ENCODE data around the gene ZC2HC1C. TPM values are rescaled to one million over a fixed set of nuclear protein-coding genes. Genes with fewer than 3 reads are reported as not detected.

The ZC2HC1C gene
- total and polyA plus RNA-seq, 2 donors (not counting 1 experiment from before 2014, with no cell fraction given): 0.90 to 1.8 TPM

- DNase-seq (ENCODE audit: low read depth in 2 of 2): peak in 1 of 2 donors; percentile 92
- peaks cover 4% of the 10 kb centered on the region for H3K79me2 ChIP-seq (ENCODE audit: control insufficient read depth, insufficient read depth, low read length)
- H4K20me1 ChIP-seq (ENCODE audit: control insufficient read depth, extremely low read depth, insufficient read depth, low read length): no peaks in the 10 kb centered on the region
- peaks cover 17% of the 10 kb centered on the region for H3K4me1 ChIP-seq (ENCODE audit: control insufficient read depth, extremely low read depth, insufficient read depth, low read length)
- H3K27ac ChIP-seq (ENCODE audit: insufficient read depth, low read length): peak overlapping the region; percentile 35
- no peaks in the 10 kb centered on the region for H3K27me3 ChIP-seq (ENCODE audit: control insufficient read depth, insufficient read depth, low read length)
- peak overlapping the region in 3 of 4 experiments; percentile 12 to 48 (median 28) for H3K4me3 ChIP-seq (replicated peaks in 1 of 4; ENCODE audit: control extremely low read depth in 1 of 4, insufficient read depth in 1 of 4, low read depth in 3 of 4, low read length in 4 of 4)
- H2AFZ ChIP-seq (ENCODE audit: low read length): no peak overlapping the region
- H3K4me2 ChIP-seq (ENCODE audit: extremely low read depth, insufficient read depth, low read length): peak overlapping the region; percentile 69
- H3K9ac ChIP-seq (ENCODE audit: insufficient read depth, low read length): no peak overlapping the region
- no peaks in the 10 kb centered on the region for H3K36me3 ChIP-seq (ENCODE audit: control insufficient read depth, insufficient read depth, low read length)
- H3K9me3 ChIP-seq (ENCODE audit: control insufficient read depth, insufficient read depth, low read depth, low read length): no peaks in the 10 kb centered on the region
- TF ChIP-seq EZH2 (IDR thresholded peaks at IDR 0.05; ENCODE audit: low read length, missing control alignments) (no peak), CTCF (conservative IDR thresholded peaks at IDR 0.05 in 1 of 2, IDR thresholded peaks at IDR 0.05 in 1 of 2; ENCODE audit: low read depth in 1 of 2, low read length in 2 of 2) (no peak)
Measured at GRCh38 chr14:75044752-75045151, 24.7 kb upstream of the ZC2HC1C start.

GRCh38 chr14:75046275-75046674 lies 23.2 kb upstream of the ZC2HC1C start:
- Histone ChIP-seq H3K4me1 (ENCODE audit: control insufficient read depth, extremely low read depth, insufficient read depth, low read length) (peaks cover 17% of the 10 kb centered on the region), H3K9me3 (ENCODE audit: control insufficient read depth, insufficient read depth, low read depth, low read length) (no peaks in the 10 kb centered on the region), H3K9ac (ENCODE audit: insufficient read depth, low read length) (no peak overlapping the region), H3K4me3 (replicated peaks in 1 of 4; ENCODE audit: control extremely low read depth in 1 of 4, insufficient read depth in 1 of 4, low read depth in 3 of 4, low read length in 4 of 4) (no peak overlapping the region), H4K20me1 (ENCODE audit: control insufficient read depth, extremely low read depth, insufficient read depth, low read length) (no peaks in the 10 kb centered on the region), H3K4me2 (ENCODE audit: extremely low read depth, insufficient read depth, low read length) (peak overlapping the region; percentile 4), H3K36me3 (ENCODE audit: control insufficient read depth, insufficient read depth, low read length) (no peaks in the 10 kb centered on the region), H3K27ac (ENCODE audit: insufficient read depth, low read length) (no peak overlapping the region), H2AFZ (ENCODE audit: low read length) (no peak overlapping the region), H3K79me2 (ENCODE audit: control insufficient read depth, insufficient read depth, low read length) (peaks cover 4% of the 10 kb centered on the region), H3K27me3 (ENCODE audit: control insufficient read depth, insufficient read depth, low read length) (no peaks in the 10 kb centered on the region)
- TF ChIP-seq EZH2 (IDR thresholded peaks at IDR 0.05; ENCODE audit: low read length, missing control alignments) (no peak), CTCF (conservative IDR thresholded peaks at IDR 0.05 in 1 of 2, IDR thresholded peaks at IDR 0.05 in 1 of 2; ENCODE audit: low read depth in 1 of 2, low read length in 2 of 2) (no peak)
- DNase-seq (ENCODE audit: low read depth in 2 of 2): no peak

GRCh38 chr14:75046899-75047298 lies 22.5 kb upstream of the ZC2HC1C start:
- H3K4me1 ChIP-seq (ENCODE audit: control insufficient read depth, extremely low read depth, insufficient read depth, low read length): peaks cover 12% of the 10 kb centered on the region
- no peak for DNase-seq (ENCODE audit: low read depth in 2 of 2)
- H4K20me1 ChIP-seq (ENCODE audit: control insufficient read depth, extremely low read depth, insufficient read depth, low read length): no peaks in the 10 kb centered on the region
- no peak overlapping the region for H2AFZ ChIP-seq (ENCODE audit: low read length)
- no peak overlapping the region for H3K4me3 ChIP-seq (replicated peaks in 1 of 4; ENCODE audit: control extremely low read depth in 1 of 4, insufficient read depth in 1 of 4, low read depth in 3 of 4, low read length in 4 of 4)
- TF ChIP-seq CTCF (conservative IDR thresholded peaks at IDR 0.05 in 1 of 2, IDR thresholded peaks at IDR 0.05 in 1 of 2; ENCODE audit: low read depth in 1 of 2, low read length in 2 of 2) (no peak), EZH2 (IDR thresholded peaks at IDR 0.05; ENCODE audit: low read length, missing control alignments) (no peak)
- no peaks in the 10 kb centered on the region for H3K27me3 ChIP-seq (ENCODE audit: control insufficient read depth, insufficient read depth, low read length)
- H3K27ac ChIP-seq (ENCODE audit: insufficient read depth, low read length): no peak overlapping the region
- no peaks in the 10 kb centered on the region for H3K36me3 ChIP-seq (ENCODE audit: control insufficient read depth, insufficient read depth, low read length)
- no peaks in the 10 kb centered on the region for H3K9me3 ChIP-seq (ENCODE audit: control insufficient read depth, insufficient read depth, low read depth, low read length)
- peaks cover 4% of the 10 kb centered on the region for H3K79me2 ChIP-seq (ENCODE audit: control insufficient read depth, insufficient read depth, low read length)
- H3K9ac ChIP-seq (ENCODE audit: insufficient read depth, low read length): no peak overlapping the region
- H3K4me2 ChIP-seq (ENCODE audit: extremely low read depth, insufficient read depth, low read length): peak overlapping the region; percentile 1
